Liver (tissue), 3 donors: ENCODE results near the gene FGD2.

Source experiments
- EGR1 ChIP-seq, 2 donors: IDR thresholded peaks; 2 replicates each; pipeline ENCODE4 v1.6.1; 2016 to 2018; ENCODE audit warnings: antibody characterized with exemption in 2 of 2, low read depth in 2 of 2
- GABPA ChIP-seq, 2 donors: IDR thresholded peaks in 1 of 2; conservative IDR thresholded peaks in 1 of 2; 2 replicates each; pipeline ENCODE4 v1.6.1; 2016; ENCODE audit warnings: antibody characterized with exemption in 2 of 2, mild to moderate bottlenecking in 1 of 2, moderate library complexity in 1 of 2
- RAD21 ChIP-seq, 2 donors: IDR thresholded peaks; 2 replicates each; pipeline ENCODE4 v1.6.1; 2016; ENCODE audit warnings: antibody characterized with exemption in 2 of 2, mild to moderate bottlenecking in 2 of 2
- RXRA ChIP-seq, 2 donors: IDR thresholded peaks; 2 replicates each; pipeline ENCODE4 v1.6.1; 2017 to 2018; ENCODE audit warnings: antibody characterized with exemption in 2 of 2, mild to moderate bottlenecking in 1 of 2
- YY1 ChIP-seq: IDR thresholded peaks from 2 replicates; pipeline ENCODE4 v1.6.1; 2016; ENCODE audit warnings: antibody characterized with exemption, mild to moderate bottlenecking
- TF ChIP-seq, protein P1 (sequence below): fragments of 150-350 bp; IDR thresholded peaks from 2 replicates; pipeline ENCODE4 v1.5.1; 2017; ENCODE audit warnings: improper control_type of control experiment, low read depth, low read length; ENCODE audit not compliant: missing input control
- TF ChIP-seq, protein P2 (sequence below): IDR thresholded peaks from 2 replicates; pipeline ENCODE4 v1.6.1; 2016; ENCODE audit warnings: antibody characterized with exemption, mild to moderate bottlenecking
- TF ChIP-seq, protein P3 (sequence below): IDR thresholded peaks from 2 replicates; pipeline ENCODE4 v1.6.1; 2016; ENCODE audit warnings: antibody characterized with exemption
- donor health status: healthy.
- donor health status: healthy.

DNA sequence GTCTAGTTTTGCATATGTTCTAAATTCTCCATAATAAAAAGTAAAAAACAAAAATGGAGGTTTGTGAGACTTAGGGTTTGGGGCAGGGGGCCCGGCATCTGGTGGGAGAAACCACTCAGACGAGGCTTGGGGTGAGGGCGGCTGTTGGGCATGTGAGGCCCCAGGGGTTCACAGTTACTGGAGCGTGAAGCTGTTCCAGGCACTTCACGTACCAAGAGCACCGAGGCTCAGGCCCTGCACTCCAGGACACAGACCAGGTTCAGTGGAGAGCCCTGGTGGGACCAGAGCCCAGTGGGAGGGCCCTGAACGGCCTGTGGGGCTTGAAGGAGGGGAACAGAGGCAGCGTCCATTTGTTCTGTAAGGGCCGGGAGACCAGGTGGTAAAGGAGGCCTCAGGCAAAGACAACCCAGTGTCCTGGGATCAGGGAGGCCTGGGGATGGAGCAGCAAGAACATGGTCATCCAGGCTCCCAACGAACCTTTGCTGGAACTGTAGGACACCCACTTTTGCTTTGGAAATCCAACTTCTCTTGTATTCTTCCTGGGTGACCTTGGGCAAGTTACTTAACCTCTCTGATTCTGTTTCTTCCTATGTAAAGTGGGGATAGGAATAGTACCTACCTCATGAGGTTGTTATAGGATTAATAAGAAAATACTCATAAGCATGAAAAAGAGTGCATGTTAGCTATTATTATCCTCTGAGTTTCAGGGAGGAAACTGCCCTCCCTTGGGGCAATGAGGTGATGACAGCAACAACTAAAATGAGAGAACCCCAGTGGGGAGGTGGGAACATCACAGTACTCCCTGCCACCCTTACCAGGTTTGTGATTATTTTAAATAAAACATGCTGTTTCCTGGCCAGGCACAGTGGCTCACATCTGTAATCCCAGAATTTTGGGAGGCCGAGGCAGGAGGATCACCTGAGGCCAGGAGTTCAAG, 1.1 kb upstream of the FGD2 start:
- TF ChIP-seq, protein P1, sequence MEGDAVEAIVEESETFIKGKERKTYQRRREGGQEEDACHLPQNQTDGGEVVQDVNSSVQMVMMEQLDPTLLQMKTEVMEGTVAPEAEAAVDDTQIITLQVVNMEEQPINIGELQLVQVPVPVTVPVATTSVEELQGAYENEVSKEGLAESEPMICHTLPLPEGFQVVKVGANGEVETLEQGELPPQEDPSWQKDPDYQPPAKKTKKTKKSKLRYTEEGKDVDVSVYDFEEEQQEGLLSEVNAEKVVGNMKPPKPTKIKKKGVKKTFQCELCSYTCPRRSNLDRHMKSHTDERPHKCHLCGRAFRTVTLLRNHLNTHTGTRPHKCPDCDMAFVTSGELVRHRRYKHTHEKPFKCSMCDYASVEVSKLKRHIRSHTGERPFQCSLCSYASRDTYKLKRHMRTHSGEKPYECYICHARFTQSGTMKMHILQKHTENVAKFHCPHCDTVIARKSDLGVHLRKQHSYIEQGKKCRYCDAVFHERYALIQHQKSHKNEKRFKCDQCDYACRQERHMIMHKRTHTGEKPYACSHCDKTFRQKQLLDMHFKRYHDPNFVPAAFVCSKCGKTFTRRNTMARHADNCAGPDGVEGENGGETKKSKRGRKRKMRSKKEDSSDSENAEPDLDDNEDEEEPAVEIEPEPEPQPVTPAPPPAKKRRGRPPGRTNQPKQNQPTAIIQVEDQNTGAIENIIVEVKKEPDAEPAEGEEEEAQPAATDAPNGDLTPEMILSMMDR = no peak
- TF ChIP-seq RAD21 (IDR thresholded peaks at IDR 0.05) (no peak), GABPA (IDR thresholded peaks at IDR 0.05 in 1 of 2, conservative IDR thresholded peaks at IDR 0.05 in 1 of 2) (no peak), RXRA (IDR thresholded peaks at IDR 0.05) (no peak), YY1 (no peak), EGR1 (IDR thresholded peaks at IDR 0.05; ENCODE audit: low read depth in 2 of 2) (no peak)
- TF ChIP-seq, protein P2, sequence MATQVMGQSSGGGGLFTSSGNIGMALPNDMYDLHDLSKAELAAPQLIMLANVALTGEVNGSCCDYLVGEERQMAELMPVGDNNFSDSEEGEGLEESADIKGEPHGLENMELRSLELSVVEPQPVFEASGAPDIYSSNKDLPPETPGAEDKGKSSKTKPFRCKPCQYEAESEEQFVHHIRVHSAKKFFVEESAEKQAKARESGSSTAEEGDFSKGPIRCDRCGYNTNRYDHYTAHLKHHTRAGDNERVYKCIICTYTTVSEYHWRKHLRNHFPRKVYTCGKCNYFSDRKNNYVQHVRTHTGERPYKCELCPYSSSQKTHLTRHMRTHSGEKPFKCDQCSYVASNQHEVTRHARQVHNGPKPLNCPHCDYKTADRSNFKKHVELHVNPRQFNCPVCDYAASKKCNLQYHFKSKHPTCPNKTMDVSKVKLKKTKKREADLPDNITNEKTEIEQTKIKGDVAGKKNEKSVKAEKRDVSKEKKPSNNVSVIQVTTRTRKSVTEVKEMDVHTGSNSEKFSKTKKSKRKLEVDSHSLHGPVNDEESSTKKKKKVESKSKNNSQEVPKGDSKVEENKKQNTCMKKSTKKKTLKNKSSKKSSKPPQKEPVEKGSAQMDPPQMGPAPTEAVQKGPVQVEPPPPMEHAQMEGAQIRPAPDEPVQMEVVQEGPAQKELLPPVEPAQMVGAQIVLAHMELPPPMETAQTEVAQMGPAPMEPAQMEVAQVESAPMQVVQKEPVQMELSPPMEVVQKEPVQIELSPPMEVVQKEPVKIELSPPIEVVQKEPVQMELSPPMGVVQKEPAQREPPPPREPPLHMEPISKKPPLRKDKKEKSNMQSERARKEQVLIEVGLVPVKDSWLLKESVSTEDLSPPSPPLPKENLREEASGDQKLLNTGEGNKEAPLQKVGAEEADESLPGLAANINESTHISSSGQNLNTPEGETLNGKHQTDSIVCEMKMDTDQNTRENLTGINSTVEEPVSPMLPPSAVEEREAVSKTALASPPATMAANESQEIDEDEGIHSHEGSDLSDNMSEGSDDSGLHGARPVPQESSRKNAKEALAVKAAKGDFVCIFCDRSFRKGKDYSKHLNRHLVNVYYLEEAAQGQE = no peak
- TF ChIP-seq, protein P3, sequence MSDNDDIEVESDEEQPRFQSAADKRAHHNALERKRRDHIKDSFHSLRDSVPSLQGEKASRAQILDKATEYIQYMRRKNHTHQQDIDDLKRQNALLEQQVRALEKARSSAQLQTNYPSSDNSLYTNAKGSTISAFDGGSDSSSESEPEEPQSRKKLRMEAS = no peak
